A673 (cell line): Measurements from ENCODE around the gene MAX. TPM values are rescaled to one million over a fixed set of nuclear protein-coding genes. Genes with fewer than 3 reads are reported as not detected.

Experiments used
- BruUV-seq: library from RNA; stranded (reverse); fragments of 400-500 nt; replicated peaks from 2 replicates; lab custom pipeline; 2021; lab: Mats Ljungman, UMichigan
- CTCF ChIA-PET: fragments of 300-600 bp; sonication (Branson Sonifier 250); formaldehyde crosslinking; loops from one replicate; lab custom pipeline; 2022; ENCODE audit warnings: antibody characterized with exemption; lab: Charles Lee
- POLR2A ChIA-PET: fragments of 300-600 bp; sonication (Branson Sonifier 250); formaldehyde crosslinking; loops from one replicate; lab custom pipeline; 2022; ENCODE audit warnings: antibody characterized with exemption; ENCODE audit not compliant: low non-redundant PET; lab: Charles Lee
- DNase-seq: peaks from one replicate; pipeline ENCODE4 v3.0.0-alpha.2; 2015; ENCODE audit warnings: low spot score
- H3K27ac ChIP-seq: fragments of 200-600 bp; sonication (generic); 2 replicates; pipeline ENCODE4 v1.5.1; 2016; ENCODE audit warnings: mixed run types, low read depth, mild to moderate bottlenecking, mixed read lengths, antibody characterized with exemption, low read length; ENCODE audit not compliant: poor library complexity, severe bottlenecking
- H3K27me3 ChIP-seq: fragments of 200-600 bp; sonication (generic); replicated peaks from 2 replicates; pipeline ENCODE4 v1.6.1; 2017; ENCODE audit warnings: mixed run types, low read depth, mild to moderate bottlenecking, mixed read lengths, antibody characterized with exemption, low read length; ENCODE audit not compliant: insufficient read depth, poor library complexity
- H3K36me3 ChIP-seq: fragments of 200-600 bp; sonication (generic); 2 replicates; pipeline ENCODE4 v1.6.1; 2016; ENCODE audit warnings: mixed run types, mild to moderate bottlenecking, mixed read lengths, antibody characterized with exemption, low read length; ENCODE audit not compliant: insufficient read depth, poor library complexity, severe bottlenecking
- H3K4me1 ChIP-seq: fragments of 200-600 bp; sonication (generic); 2 replicates; pipeline ENCODE4 v1.6.1; 2017; ENCODE audit warnings: mixed run types, mild to moderate bottlenecking, mixed read lengths, antibody characterized with exemption, low read length; ENCODE audit not compliant: insufficient read depth, poor library complexity, severe bottlenecking
- H3K4me3 ChIP-seq: fragments of 200-600 bp; sonication (generic); 2 replicates; pipeline ENCODE4 v1.5.1; 2016; ENCODE audit warnings: low read depth, mixed run types, mild to moderate bottlenecking, mixed read lengths, low read length; ENCODE audit not compliant: poor library complexity, severe bottlenecking
- H3K9me3 ChIP-seq: fragments of 200-600 bp; sonication (generic); 2 replicates; pipeline ENCODE4 v1.6.1; 2016; ENCODE audit warnings: mixed run types, low read depth, mild to moderate bottlenecking, mixed read lengths, antibody characterized with exemption, low read length; ENCODE audit not compliant: poor library complexity, severe bottlenecking
- CTCF ChIP-seq: fragments of 300-800, 200-600 bp; sonication (generic); conservative IDR thresholded peaks from 2 replicates; pipeline ENCODE4 v1.5.1; 2017; ENCODE audit warnings: low read depth, mild to moderate bottlenecking, antibody characterized with exemption, low read length, moderate library complexity, mixed read lengths
- EZH2 ChIP-seq: fragments of 200-600 bp; sonication (generic); IDR thresholded peaks from 2 replicates; pipeline ENCODE4 v1.6.1; 2017; ENCODE audit warnings: borderline replicate concordance, low read depth, mild to moderate bottlenecking, mixed read lengths, antibody characterized with exemption, low read length; ENCODE audit not compliant: poor library complexity, severe bottlenecking
- intact Hi-C: fragments of 100-400 bp; cut with micrococcal nuclease; formaldehyde crosslinking; loops from one replicate; pipeline ENCODE4 v1.10.0; 2022; ENCODE audit not compliant: unreplicated experiment
- total RNA-seq: library from RNA; stranded (reverse); gene quantifications from 2 replicates; pipeline ENCODE4 v1.2.3, GENCODE V29; 2021

MAX gene
- total RNA-seq, 1 experiment from 2014 or later, result 81.2 TPM

DNA sequence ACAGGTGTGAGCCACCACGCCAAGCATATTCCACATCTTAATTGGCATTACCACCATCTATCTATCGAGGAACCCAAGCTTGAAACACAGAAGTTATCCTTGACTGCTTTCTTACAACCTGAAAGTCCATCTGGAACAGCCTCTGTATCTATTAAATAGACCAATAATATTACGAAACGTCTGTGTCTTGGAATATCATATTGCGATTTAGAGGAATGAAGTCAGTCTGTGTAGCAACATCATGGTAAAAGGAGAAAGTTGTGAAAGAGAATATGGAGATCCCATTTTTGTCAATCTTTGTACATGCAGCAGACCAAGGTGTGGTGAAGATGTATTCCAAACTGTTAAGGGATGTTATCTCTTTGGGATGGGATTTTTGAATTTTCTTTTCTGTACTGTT is 25.8 kb upstream of the MAX start:
- no TSS peak for BruUV-seq
- DNase-seq, result no peak
- Histone ChIP-seq H3K36me3 (no peaks in the 10 kb centered on the region), H3K4me3 (no peak overlapping the region), H3K9me3 (no peaks in the 10 kb centered on the region), H3K27me3 (no peaks in the 10 kb centered on the region), H3K4me1 (no peaks in the 10 kb centered on the region), H3K27ac (no peak overlapping the region)
- ChIA-PET POLR2A (no interaction called here), CTCF (no interaction called here)
- no peak for TF ChIP-seq CTCF
- intact Hi-C loops, result no loop called here

DNA sequence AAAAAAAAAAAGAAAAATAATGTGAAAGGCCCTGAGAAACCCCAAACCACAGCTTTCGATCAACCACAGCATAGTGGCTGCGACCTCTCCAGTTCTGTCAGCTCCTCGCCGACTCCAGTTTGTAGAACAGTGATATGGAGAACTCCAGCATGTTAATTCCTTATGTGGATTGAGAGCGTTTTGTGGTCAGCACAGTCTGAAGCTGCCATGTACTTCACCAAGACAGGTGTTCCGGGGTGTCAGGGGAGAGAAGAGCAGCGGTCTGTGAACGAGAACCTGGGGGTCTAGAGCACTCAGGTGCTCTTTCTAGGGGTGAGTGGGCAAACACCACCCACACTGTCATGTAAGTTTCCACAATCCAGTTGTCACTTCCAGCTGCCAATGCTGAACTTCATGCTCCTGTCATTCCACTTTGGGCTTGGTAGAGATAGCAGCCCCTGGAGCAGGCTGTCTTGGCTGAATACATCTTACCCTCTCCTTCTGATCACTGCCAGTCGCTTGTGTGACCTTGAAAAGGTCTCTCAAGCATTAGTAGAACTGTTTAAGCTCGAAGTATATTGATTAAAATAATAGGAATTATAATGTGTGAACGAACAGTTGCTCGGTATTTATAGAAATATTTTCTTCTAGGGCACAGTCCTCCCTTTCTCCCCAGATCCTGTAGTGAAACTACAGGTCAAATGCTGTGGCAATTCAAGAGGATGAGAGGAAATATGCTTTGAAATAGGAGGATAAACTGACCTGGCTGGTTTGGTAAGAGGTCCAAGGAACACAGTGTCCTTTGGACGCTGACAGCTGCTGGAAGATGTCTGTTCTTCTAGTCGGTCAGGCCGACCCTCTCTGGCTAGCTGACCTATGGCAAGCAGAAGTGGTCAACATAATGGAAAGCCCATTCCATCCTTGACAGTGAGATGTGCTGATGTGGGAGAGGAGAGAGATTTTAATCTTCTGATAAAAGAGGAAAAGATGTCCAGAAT is 15.7 kb upstream of the MAX start:
- no peak for DNase-seq
- Histone ChIP-seq H3K27ac (no peak overlapping the region), H3K4me1 (no peaks in the 10 kb centered on the region), H3K4me3 (no peak overlapping the region), H3K9me3 (no peaks in the 10 kb centered on the region), H3K27me3 (no peaks in the 10 kb centered on the region), H3K36me3 (no peaks in the 10 kb centered on the region)
- BruUV-seq, result no TSS peak
- ChIA-PET CTCF (no interaction called here), POLR2A (interaction anchor here (0.7 kb wide), 1 partner anchor 39 kb away, joined by 5 read pairs; no protein-coding TSS in a partner anchor)
- intact Hi-C loops, result no loop called here
- TF ChIP-seq EZH2 (no peak), CTCF (no peak)

DNA sequence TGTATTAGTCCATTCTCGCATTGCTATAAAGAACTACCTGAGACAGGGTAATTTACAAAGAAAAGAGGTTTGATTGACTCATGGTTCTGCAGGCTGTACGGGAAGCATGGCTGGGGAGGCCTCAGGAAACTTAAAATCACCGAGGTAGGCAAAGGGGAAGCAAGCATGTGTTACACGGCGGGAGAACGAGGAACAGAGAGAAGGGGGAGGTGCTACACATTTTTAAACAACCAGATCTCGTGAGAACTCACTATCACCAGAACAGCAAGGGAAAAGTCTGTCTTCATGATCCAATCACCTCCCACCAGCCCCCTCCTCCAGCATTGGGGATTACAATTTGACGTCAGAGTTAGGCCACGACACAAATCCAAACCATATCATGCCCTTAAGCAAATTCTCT is 13.3 kb upstream of the MAX start:
- Histone ChIP-seq H3K27ac (no peak overlapping the region), H3K4me3 (no peak overlapping the region), H3K4me1 (no peaks in the 10 kb centered on the region), H3K27me3 (no peaks in the 10 kb centered on the region), H3K36me3 (no peaks in the 10 kb centered on the region), H3K9me3 (no peaks in the 10 kb centered on the region)
- intact Hi-C loops, result no loop called here
- ChIA-PET CTCF (no interaction called here), POLR2A (no interaction called here)
- DNase-seq, result no peak
- TF ChIP-seq EZH2 (no peak), CTCF (no peak)
- no TSS peak for BruUV-seq
